HuH-7 (cell line): ENCODE measurements around the gene FDXACB1.

Experiments
- DNase-seq: peaks from one replicate; pipeline ENCODE4 v3.0.0; 2011; ENCODE audit warnings: low spot score

The FDXACB1 gene

DNA sequence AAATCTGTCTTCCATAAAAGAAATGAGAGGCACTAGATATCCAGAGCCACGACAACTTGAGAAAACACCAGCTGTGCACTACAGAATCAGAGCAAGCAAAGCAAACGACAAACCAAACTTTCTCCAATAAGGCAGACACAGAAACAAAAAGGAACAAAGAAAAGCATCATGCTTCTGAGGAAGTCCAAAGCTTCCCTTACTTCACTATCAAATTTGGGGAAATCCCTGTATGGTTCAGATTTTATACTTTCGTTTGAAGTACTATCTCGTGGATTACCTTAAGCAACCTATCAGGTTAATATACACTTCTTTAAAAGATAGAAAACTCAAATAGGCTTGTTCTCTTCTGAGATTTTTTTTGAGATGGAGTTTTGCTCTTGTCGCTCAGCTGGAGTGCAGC is 35.3 kb downstream of the FDXACB1 start:
- no peak for DNase-seq

DNA sequence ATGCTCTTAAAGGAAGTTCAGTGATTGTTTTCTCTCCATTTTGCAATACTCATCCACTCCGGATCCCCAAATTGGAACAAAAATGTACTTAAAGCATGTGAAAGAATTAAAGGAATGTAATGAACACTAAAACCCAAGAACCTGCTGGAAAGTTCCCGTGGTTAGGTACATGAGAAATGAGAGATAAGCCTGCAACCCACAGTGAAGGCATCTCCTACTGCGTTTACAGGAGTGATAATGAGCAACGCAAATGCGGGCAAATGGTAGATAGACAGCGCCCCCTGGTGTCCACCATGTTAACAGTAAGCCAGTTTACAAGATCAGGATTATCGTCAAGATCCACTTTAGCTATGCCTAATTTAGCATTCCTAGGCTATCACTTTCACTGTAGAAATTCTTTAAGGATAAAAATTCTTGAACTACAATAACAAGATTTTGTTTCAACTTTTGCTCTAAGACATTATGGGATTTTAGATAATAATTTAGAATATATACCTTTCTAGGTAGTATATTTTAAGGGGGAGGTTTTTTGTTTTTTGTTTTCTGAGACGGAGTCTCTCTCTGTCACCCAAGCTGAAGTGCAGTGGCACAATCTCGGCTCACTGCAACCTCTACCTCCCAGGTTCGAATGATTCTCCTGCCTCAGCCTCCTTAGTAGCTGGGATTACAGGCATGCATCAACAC is 37.5 kb downstream of the FDXACB1 start:
- peak; percentile 46 for DNase-seq

DNA sequence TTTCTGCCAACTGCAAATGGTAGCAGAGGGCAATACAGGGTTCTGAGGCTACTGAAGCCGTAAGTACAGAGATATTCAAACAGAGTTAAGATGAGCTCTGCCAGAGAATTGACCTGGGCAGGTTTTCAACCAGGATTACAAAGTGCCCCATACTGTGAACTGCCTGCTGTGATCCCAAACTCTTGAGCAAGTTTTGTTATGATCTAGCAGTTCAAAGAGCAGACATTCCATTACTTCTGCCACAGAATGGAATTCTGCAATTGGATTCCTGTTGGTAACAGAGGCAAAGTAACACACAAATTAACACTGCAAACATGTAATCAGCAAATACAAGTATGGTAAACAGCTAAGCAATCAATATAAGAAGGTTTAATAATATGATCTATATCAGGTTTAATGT is 38.8 kb downstream of the FDXACB1 start:
- peak; percentile 34 for DNase-seq

- DNase-seq: no peak
Observed at GRCh38 chr11:111838054-111838453, 40.9 kb downstream of the FDXACB1 start.

DNA sequence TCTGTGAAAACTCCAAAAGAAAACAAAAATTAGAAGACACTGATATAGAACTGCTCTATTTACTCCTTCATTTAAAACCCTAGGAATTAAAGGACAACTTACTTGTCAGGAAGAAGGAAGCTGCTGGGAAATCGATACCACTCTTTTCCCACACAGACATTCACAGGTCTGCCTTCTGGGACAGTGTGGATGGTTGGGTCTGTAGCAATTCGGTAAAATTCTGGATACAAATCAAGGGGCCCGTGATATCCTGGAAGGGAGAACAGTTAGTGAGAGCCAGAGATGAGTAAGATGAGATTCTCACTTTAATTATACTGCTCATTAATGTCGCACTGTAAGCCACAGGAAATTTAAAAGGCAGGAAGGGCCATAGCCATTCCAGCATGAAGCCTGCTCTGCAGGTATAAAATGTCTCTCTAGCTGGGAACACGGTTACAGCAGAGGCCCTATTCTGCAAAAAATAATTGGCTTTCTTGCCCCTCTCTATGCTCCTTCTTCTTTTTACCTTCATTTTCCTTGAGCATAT is 41.5 kb downstream of the FDXACB1 start:
- DNase-seq: no peak

DNA sequence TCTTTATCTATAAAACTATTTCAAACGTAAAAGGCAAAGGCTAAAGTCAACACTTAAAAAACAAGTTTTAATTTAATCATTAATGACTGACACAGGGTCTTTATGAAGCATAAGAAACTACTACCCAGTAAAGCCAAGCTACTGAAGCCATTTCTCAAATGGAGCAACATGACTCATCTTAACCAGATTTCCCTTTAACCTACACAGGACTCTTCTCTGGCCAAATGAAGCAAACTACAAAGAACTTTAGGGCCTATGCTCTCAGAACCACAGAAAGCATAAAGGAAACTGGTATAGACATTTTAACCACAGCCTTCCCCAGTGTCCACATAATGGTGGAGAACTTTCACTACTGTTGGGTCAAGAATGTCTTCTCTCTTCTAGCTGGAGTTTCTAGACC is 42.2 kb downstream of the FDXACB1 start:
- no peak for DNase-seq

GRCh38 chr11:111836162-111836561 is 42.8 kb downstream of the FDXACB1 start:
- no peak for DNase-seq

GRCh38 chr11:111835665-111836064 is 43.3 kb downstream of the FDXACB1 start:
- no peak for DNase-seq

DNA sequence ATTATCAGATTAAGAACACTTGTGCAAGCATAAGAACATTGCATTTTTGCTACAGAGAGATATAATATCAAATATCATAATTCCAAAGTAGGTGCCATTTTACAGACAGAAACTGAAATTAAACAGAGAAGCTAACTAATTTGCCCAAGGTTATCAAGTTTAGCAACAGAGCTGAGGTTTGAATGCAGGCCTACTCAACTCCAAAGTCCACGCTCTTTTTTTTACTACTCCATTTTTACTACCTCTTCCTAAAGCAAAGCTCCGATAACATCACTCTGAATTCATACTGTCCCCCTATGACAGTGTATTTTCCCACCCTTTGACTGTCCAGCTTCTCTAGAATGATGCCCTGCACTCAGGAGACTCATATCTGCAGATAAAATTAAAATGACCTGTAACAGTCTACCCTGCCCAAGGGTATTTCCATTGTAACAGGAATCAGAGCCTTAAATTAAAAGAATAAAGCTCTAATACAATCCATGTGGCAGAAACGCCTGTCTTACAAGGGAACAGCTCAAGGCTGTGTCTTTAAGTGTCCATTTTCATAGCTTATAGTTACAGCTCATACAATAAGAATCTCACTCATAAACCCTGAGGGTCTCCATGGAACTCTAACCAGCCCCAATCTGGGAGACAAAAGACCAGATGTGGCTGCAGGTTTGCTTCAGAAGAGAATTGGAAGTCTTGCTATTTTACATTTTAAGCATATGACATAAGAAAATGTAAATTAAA is 44.4 kb downstream of the FDXACB1 start:
- no peak for DNase-seq

DNA sequence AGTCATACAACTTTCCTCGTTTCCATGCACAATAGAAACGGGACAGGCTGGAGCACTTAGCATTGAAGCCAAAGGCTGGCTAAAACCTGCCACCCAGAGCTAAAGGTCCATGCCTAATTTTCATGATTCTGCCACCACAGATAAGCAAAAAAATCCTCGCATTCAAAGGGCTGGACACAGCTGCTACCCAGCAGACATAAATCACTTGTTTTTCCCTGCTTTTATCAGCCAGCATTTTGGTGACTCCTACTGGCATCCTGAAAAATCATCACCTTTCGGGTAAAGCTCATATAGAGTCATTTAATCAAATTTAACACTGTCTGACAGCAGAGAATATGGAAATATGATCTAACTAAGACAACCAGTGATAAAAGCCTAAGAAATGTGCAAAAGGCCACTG is 45.4 kb downstream of the FDXACB1 start:
- DNase-seq: no peak

DNA sequence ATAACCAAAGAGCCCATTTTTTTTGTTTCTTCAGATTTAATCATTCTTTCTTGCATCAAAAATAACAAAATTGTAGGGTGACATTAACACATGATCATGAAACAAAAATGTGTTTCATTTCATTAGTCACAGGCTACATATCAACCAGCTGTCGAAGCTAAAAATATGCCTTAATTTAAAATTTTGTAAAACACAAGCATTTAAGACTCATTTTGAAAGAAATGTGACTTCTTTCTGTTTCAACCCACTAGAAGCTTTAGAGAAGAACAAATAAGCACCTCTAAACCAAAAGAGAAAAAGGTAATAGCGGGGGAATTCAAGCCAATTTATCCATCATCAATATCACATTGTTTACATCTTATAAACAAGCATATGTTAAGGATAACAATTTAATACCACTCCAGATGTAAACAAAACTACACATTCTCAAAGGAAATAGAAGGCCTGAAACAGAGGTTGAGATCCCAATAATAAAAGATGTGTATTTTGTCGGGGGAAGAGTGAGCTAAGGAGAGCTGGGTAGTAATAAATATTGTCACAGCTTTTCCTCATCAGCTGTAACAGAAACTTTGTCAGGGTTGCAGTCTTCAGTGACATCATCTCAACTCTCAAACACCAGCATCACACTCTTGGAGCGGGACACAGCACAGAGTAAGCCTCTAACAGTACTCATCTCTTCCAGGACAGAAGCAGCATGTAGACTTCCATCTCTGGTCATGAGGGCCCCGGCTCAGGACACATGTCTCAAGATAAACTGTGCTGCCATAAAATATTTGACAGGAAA is 49.6 kb downstream of the FDXACB1 start:
- no peak for DNase-seq

DNA sequence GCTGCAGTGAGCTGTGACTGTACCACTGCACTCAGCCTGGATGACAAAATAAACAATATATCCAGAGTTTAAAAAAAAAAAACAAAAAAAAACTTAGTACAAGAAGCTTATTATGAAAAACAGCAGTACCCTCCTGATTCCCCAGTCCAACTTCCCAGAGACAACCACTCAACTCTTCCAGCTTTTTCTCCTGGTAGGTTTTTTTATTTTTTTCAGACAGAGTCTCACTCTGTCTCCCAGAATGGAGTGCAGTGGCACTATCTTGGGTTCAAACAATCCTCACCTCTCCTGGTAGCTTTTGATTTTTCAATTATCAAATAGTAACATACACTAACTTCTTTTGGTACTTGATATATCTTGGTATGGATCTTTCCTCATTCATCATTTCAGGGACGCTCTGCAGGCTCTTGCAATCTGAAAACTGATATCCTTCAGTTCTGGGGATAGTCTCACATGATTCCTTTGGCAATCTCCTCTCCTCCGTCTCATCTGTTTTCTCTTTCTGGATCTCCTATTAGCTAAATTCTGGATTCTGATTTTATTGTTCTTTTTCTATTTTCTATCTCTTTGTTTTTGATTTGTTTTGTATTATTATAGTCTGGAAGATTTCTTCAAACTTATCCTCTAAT is 52.5 kb downstream of the FDXACB1 start:
- DNase-seq: no peak
